Osteoblast (primary cell): Measurements from ENCODE around the gene TAF9. TPM values are rescaled to one million over a fixed set of nuclear protein-coding genes. Genes with fewer than 3 reads are reported as not detected.
A peak's percentile ranks its signal among the peaks of the same experiment; 100 is the strongest.

ENCODE experiments used
- DNase-seq: peaks from one replicate; pipeline ENCODE4 v3.0.0; 2011; ENCODE audit warnings: low spot score, mixed read lengths; ENCODE audit not compliant: insufficient read length; ENCODE audit errors: missing footprints
- H2AFZ ChIP-seq: 2 replicates; pipeline ENCODE4 v1.6.0; 2011; ENCODE audit warnings: mild to moderate bottlenecking, low read length
- H3K27ac ChIP-seq: 2 replicates; pipeline ENCODE4 v1.5.1; 2011; ENCODE audit warnings: mild to moderate bottlenecking, low read depth, low read length, moderate library complexity
- H3K27me3 ChIP-seq: 2 replicates; pipeline ENCODE4 v1.6.0; 2012; ENCODE audit warnings: mild to moderate bottlenecking, control low read depth, inconsistent platforms, low read length, moderate library complexity; ENCODE audit not compliant: insufficient read depth
- H3K36me3 ChIP-seq: 2 replicates; pipeline ENCODE4 v1.5.1; 2011; ENCODE audit warnings: mild to moderate bottlenecking, low read length, control low read depth, moderate library complexity; ENCODE audit not compliant: insufficient read depth
- H3K4me1 ChIP-seq: 2 replicates; pipeline ENCODE4 v1.5.1; 2011; ENCODE audit warnings: mild to moderate bottlenecking, low read length, control low read depth, moderate library complexity; ENCODE audit not compliant: insufficient read depth
- H3K4me2 ChIP-seq: 2 replicates; pipeline ENCODE4 v1.6.0; 2011; ENCODE audit warnings: mild to moderate bottlenecking, low read length; ENCODE audit not compliant: insufficient read depth
- H3K4me3 ChIP-seq: fragments of 200-600 bp; sonication (generic); 3 replicates; pipeline ENCODE4 v1.5.1; 2012; ENCODE audit warnings: mild to moderate bottlenecking, low read length, inconsistent platforms; ENCODE audit not compliant: insufficient read depth
- H3K79me2 ChIP-seq: 2 replicates; pipeline ENCODE4 v1.6.0; 2012; ENCODE audit warnings: mild to moderate bottlenecking, low read length, control low read depth, inconsistent platforms; ENCODE audit not compliant: insufficient read depth
- H3K9me3 ChIP-seq: 2 replicates; pipeline ENCODE4 v1.5.1; 2011; ENCODE audit warnings: low read depth, low read length, control low read depth
- H4K20me1 ChIP-seq: 2 replicates; pipeline ENCODE4 v1.6.0; 2012; ENCODE audit warnings: mild to moderate bottlenecking, low read length, control low read depth; ENCODE audit not compliant: insufficient read depth
- CTCF ChIP-seq: IDR thresholded peaks from 2 replicates; pipeline ENCODE4 v1.5.1; 2011; ENCODE audit warnings: mild to moderate bottlenecking, low read depth, low read length, moderate library complexity; ENCODE audit errors: extremely low read depth
- total RNA-seq: library from RNA; depleted of rRNA; stranded (reverse); fragments of >200 nt; gene quantifications from 2 replicates; pipeline ENCODE4 v1.2.3, GENCODE V29; 2012

The TAF9 gene
- total RNA-seq, 1 donor, result 84.7 TPM

DNA sequence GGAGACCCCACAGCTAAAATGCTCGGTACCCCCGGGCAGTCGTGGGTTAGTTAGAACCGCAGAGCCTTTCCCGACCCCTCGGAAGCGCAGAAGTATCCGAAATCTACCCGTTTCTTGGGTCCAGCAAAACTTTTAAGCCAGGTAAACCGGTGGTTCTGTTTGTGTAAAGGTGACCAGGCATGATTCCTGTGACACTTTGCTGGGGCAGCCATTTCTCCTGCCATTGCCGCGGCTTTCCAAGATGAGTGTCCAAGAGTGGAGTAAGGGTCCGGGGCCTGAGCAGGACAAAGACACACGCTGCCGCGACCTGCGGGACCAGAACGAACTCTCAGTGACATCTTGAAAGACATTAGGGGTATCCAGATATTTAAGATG is 46.3 kb upstream of the TAF9 start:
- H3K79me2 ChIP-seq, result no peaks in the 10 kb centered on the region
- TF ChIP-seq CTCF, result no peak
- peaks cover 12% of the 10 kb centered on the region for H3K36me3 ChIP-seq
- DNase-seq, result no peak
- H3K4me3 ChIP-seq, result peak overlapping the region; percentile 75
- H3K27ac ChIP-seq, result no peak overlapping the region
- peak overlapping the region; percentile 75 for H3K4me2 ChIP-seq
- no peaks in the 10 kb centered on the region for H3K27me3 ChIP-seq
- H2AFZ ChIP-seq, result peak overlapping the region; percentile 67
- H4K20me1 ChIP-seq, result no peaks in the 10 kb centered on the region
- H3K9me3 ChIP-seq, result no peaks in the 10 kb centered on the region
- no peaks in the 10 kb centered on the region for H3K4me1 ChIP-seq

GRCh38 chr5:69414885-69415583 is 45.7 kb upstream of the TAF9 start, which contains the start of gene MARVELD2:
Gene MARVELD2, plus strand, starts transcription at chr5:69415116. Its CDS starts 4,270 bp downstream, at chr5:69419386.
- Histone ChIP-seq H3K27me3 (no peaks in the 10 kb centered on the region), H3K27ac (no peak within 1 kb of the TSS), H2AFZ (peak within 1 kb of the TSS; percentile 67), H3K79me2 (no peaks in the 10 kb centered on the region), H4K20me1 (no peaks in the 10 kb centered on the region), H3K9me3 (no peaks in the 10 kb centered on the region), H3K4me1 (no peaks in the 10 kb centered on the region), H3K4me2 (peak within 1 kb of the TSS; percentile 75), H3K36me3 (peaks cover 12% of the 10 kb centered on the region), H3K4me3 (peak within 1 kb of the TSS; percentile 75)
- TF ChIP-seq CTCF, result peak; percentile 31
- DNase-seq, result peak; percentile 94

DNA sequence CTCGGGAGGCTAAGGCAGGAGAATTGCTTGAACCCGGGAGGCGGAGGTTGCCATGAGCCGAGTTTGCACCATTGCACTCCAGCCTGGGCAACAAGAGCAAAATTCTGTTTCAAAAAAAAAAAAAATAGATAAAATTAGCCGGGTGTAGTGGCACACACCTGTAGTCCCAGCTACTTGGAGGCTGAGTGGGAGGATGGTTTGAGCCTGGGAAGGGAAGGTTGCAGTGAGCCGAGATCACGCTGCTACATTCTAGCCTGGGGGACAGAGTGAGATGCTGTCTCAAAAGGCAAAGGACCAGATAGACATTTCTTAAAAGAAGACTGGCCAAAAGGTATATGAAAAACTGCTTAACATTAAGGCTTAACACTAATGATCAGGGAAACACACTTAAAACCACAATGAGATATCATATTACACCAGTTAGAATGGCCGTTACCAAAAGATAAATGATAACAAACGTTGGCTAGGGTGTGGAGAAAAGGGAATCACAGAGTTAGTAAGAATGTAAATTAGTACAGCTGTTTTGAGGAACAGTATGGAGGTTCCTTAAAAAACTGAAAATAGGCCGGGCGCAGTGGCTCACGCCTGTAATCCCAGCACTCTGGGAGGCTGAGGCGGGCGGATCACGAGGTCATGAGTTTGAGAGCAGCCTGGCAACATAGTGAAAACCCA is 35.5 kb upstream of the TAF9 start:
- Histone ChIP-seq H2AFZ (no peak overlapping the region), H3K4me1 (no peaks in the 10 kb centered on the region), H3K36me3 (peaks cover 14% of the 10 kb centered on the region), H3K27ac (no peak overlapping the region), H4K20me1 (no peaks in the 10 kb centered on the region), H3K4me2 (no peak overlapping the region), H3K9me3 (no peaks in the 10 kb centered on the region), H3K79me2 (no peaks in the 10 kb centered on the region), H3K27me3 (no peaks in the 10 kb centered on the region), H3K4me3 (no peak overlapping the region)
- no peak for DNase-seq
- no peak for TF ChIP-seq CTCF

DNA sequence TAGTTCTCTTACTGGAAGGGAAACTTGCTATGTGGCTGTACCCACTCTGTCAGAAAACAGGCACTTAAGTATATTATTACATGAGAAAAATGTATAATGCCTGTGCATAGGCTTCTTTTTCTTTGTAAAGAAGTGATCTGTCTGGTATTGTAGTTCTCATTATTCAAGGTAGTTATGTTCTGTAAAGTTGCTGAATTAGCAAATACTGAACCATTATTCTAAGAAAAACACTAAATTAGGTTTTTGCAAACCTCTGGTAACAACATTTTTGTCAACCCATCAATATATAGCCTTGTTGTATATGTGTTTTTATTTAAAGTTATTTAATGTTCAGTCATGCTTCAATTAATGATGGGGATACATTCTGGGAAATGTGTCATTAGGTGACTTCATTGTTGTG is 9.1 kb upstream of the TAF9 start:
- no peak for DNase-seq
- no peak overlapping the region for H3K27ac ChIP-seq
- H3K4me1 ChIP-seq, result no peaks in the 10 kb centered on the region
- no peak for TF ChIP-seq CTCF
- no peaks in the 10 kb centered on the region for H3K27me3 ChIP-seq
- no peak overlapping the region for H3K4me3 ChIP-seq
- H3K36me3 ChIP-seq, result peaks cover 49% of the 10 kb centered on the region
- H3K79me2 ChIP-seq, result no peaks in the 10 kb centered on the region
- H3K4me2 ChIP-seq, result no peak overlapping the region
- no peak overlapping the region for H2AFZ ChIP-seq
- no peaks in the 10 kb centered on the region for H3K9me3 ChIP-seq
- no peaks in the 10 kb centered on the region for H4K20me1 ChIP-seq
